Activated T-cell treated with anti-CD3 and anti-CD28 coated beads for 4 hours (primary cell): ENCODE results near the gene USP10.

ENCODE experiments used
- DNase-seq: peaks from one replicate; pipeline ENCODE4 v3.0.0-alpha.2; 2020

USP10 gene

GRCh38 chr16:84703681-84704080, 3.9 kb downstream of the USP10 start:
- no peak for DNase-seq

GRCh38 chr16:84704253-84704652, 4.5 kb downstream of the USP10 start:
- no peak for DNase-seq

- no peak for DNase-seq
These were observed 7.1 kb downstream of the USP10 start for GRCh38 chr16:84706856-84707255.

- DNase-seq: no peak
These were observed 9.8 kb downstream of the USP10 start for GRCh38 chr16:84709609-84710008.

- no peak for DNase-seq
These were observed 10.9 kb downstream of the USP10 start for GRCh38 chr16:84710686-84711085.

- no peak for DNase-seq
These were observed 12.4 kb downstream of the USP10 start for GRCh38 chr16:84712138-84712671.

GRCh38 chr16:84712801-84713775, 13.3 kb downstream of the USP10 start:
- DNase-seq: no peak

- DNase-seq: no peak
These were observed 14.2 kb downstream of the USP10 start for GRCh38 chr16:84714028-84714427.

GRCh38 chr16:84715424-84715823, 15.6 kb downstream of the USP10 start:
- no peak for DNase-seq

GRCh38 chr16:84715854-84716253, 16.1 kb downstream of the USP10 start:
- DNase-seq: no peak

- no peak for DNase-seq
These were observed 16.9 kb downstream of the USP10 start for GRCh38 chr16:84716740-84717139.

- no peak for DNase-seq
These were observed 17.7 kb downstream of the USP10 start for GRCh38 chr16:84717484-84717883.

GRCh38 chr16:84720177-84720579, 20.4 kb downstream of the USP10 start:
- DNase-seq: no peak

- no peak for DNase-seq
These were observed 22.3 kb downstream of the USP10 start for GRCh38 chr16:84722068-84722467.

GRCh38 chr16:84723906-84724305, 24.1 kb downstream of the USP10 start:
- DNase-seq: no peak

- DNase-seq: no peak
These were observed 25.0 kb downstream of the USP10 start for GRCh38 chr16:84724606-84725309.

- DNase-seq: no peak
These were observed 25.8 kb downstream of the USP10 start for GRCh38 chr16:84725481-84726078.

GRCh38 chr16:84726079-84726668, 26.4 kb downstream of the USP10 start:
- DNase-seq: peak; percentile 74

GRCh38 chr16:84726669-84727467, 27.1 kb downstream of the USP10 start:
- DNase-seq: no peak

- no peak for DNase-seq
These were observed 29.1 kb downstream of the USP10 start for GRCh38 chr16:84728853-84729424.

GRCh38 chr16:84729716-84730320, 30.0 kb downstream of the USP10 start:
- no peak for DNase-seq
